ENCODE data around the gene TUBA1C. TPM values are rescaled to one million over a fixed set of nuclear protein-coding genes. Genes with fewer than 3 reads are reported as not detected.

Gene TUBA1C
- total RNA-seq, 1 donor from 2014 or later: 218 TPM

- peaks cover 10% of the 10 kb centered on the region for H3K4me1 ChIP-seq
- H3K27me3 ChIP-seq: no peaks in the 10 kb centered on the region
- TF ChIP-seq POLR2A (IDR thresholded peaks at IDR 0.05) (no peak), POLR2AphosphoS5 (IDR thresholded peaks at IDR 0.05; ENCODE audit: insufficient read depth in 1 of 2, low read depth in 1 of 2) (no peak), CTCF (IDR thresholded peaks at IDR 0.05) (no peak)
- H3K36me3 ChIP-seq: no peaks in the 10 kb centered on the region
- no peak overlapping the region for H3K4me3 ChIP-seq
- intact Hi-C loops (cut with DNase I): no loop called here
- H3K27ac ChIP-seq: peak overlapping the region; percentile 1
- no peaks in the 10 kb centered on the region for H3K9me3 ChIP-seq
- no peak for DNase-seq (ENCODE audit: extremely low spot score in 2 of 2)
Measured at GRCh38 chr12:49260166-49260565, 4.7 kb upstream of the TUBA1C start.

GRCh38 chr12:49260571-49261363 lies 4.1 kb upstream of the TUBA1C start:
- Histone ChIP-seq H3K27ac (peak overlapping the region; percentile 1), H3K27me3 (no peaks in the 10 kb centered on the region), H3K4me3 (no peak overlapping the region), H3K36me3 (no peaks in the 10 kb centered on the region), H3K4me1 (peaks cover 10% of the 10 kb centered on the region), H3K9me3 (no peaks in the 10 kb centered on the region)
- DNase-seq (ENCODE audit: extremely low spot score in 2 of 2): no peak
- TF ChIP-seq CTCF (IDR thresholded peaks at IDR 0.05): no peak
- TF ChIP-seq POLR2AphosphoS5 (IDR thresholded peaks at IDR 0.05; ENCODE audit: insufficient read depth in 1 of 2, low read depth in 1 of 2): no peak
- TF ChIP-seq POLR2A (IDR thresholded peaks at IDR 0.05): no peak
- intact Hi-C loops (cut with DNase I): no loop called here

- no peak overlapping the region for H3K4me3 ChIP-seq
Measured at GRCh38 chr12:49261721-49262120, 3.2 kb upstream of the TUBA1C start.

GRCh38 chr12:49263400-49263763 lies 1.5 kb upstream of the TUBA1C start:
- no peak overlapping the region for H3K4me3 ChIP-seq

More at GRCh38 chr12:49261721-49262120, 3.2 kb upstream of the TUBA1C start:
- peaks cover 12% of the 10 kb centered on the region for H3K4me1 ChIP-seq
- H3K27ac ChIP-seq: no peak overlapping the region
- no peak for DNase-seq (ENCODE audit: extremely low spot score in 2 of 2)
- intact Hi-C loops (cut with DNase I): no loop called here
- H3K36me3 ChIP-seq: no peaks in the 10 kb centered on the region
- no peak for TF ChIP-seq POLR2AphosphoS5 (IDR thresholded peaks at IDR 0.05; ENCODE audit: insufficient read depth in 1 of 2, low read depth in 1 of 2)
- TF ChIP-seq POLR2A (IDR thresholded peaks at IDR 0.05): no peak
- TF ChIP-seq CTCF (IDR thresholded peaks at IDR 0.05): no peak
- H3K27me3 ChIP-seq: no peaks in the 10 kb centered on the region
- H3K9me3 ChIP-seq: no peaks in the 10 kb centered on the region

More at GRCh38 chr12:49263400-49263763, 1.5 kb upstream of the TUBA1C start:
- intact Hi-C loops (cut with DNase I): no loop called here
- Histone ChIP-seq H3K27me3 (no peaks in the 10 kb centered on the region), H3K9me3 (no peaks in the 10 kb centered on the region), H3K4me1 (peaks cover 29% of the 10 kb centered on the region), H3K27ac (no peak overlapping the region), H3K36me3 (no peaks in the 10 kb centered on the region)
- DNase-seq (ENCODE audit: extremely low spot score in 2 of 2): no peak
- TF ChIP-seq CTCF (IDR thresholded peaks at IDR 0.05) (no peak), POLR2A (IDR thresholded peaks at IDR 0.05) (no peak), POLR2AphosphoS5 (IDR thresholded peaks at IDR 0.05; ENCODE audit: insufficient read depth in 1 of 2, low read depth in 1 of 2) (no peak)
